Activated CD8-positive, alpha-beta memory T cell treated with anti-CD3 and anti-CD28 coated beads, Interleukin-2, amount 10 ng/mL, durations not matched to agents 7 days and 5 days (primary cell): ENCODE results near the gene VASH2. TPM values are rescaled to one million over a fixed set of nuclear protein-coding genes. Genes with fewer than 3 reads are reported as not detected.

Source experiments
- ATAC-seq: fragments of 150-1000 bp; cut with Tn5 transposase; one replicate; pipeline ENCODE4 v1.10.0; 2021; ENCODE audit warnings: moderate library complexity
- CTCF ChIA-PET: fragments of 350-600 bp; sonication (Branson Sonifier 250); formaldehyde crosslinking; loops from one replicate; lab custom pipeline; 2021; ENCODE audit warnings: antibody characterized with exemption; lab: Charles Lee
- DNase-seq: peaks from one replicate; pipeline ENCODE4 v3.0.0-alpha.2; 2020
- H3K27ac Mint-ChIP-seq: one replicate; pipeline ENCODE4 v1.8.0; 2021; ENCODE audit warnings: mild to moderate bottlenecking, mixed read lengths
- H3K27me3 Mint-ChIP-seq: one replicate; pipeline ENCODE4 v1.8.0; 2021; ENCODE audit warnings: mixed read lengths
- H3K36me3 Mint-ChIP-seq: one replicate; pipeline ENCODE4 v1.8.0; 2021; ENCODE audit warnings: mild to moderate bottlenecking, mixed read lengths
- H3K4me1 Mint-ChIP-seq: one replicate; pipeline ENCODE4 v1.8.0; 2021; ENCODE audit warnings: mixed read lengths
- H3K4me3 Mint-ChIP-seq: one replicate; pipeline ENCODE4 v1.8.0; 2021; ENCODE audit warnings: mild to moderate bottlenecking, moderate library complexity, mixed read lengths
- H3K9me3 Mint-ChIP-seq: one replicate; pipeline ENCODE4 v1.8.0; 2022; ENCODE audit warnings: low read depth, mixed read lengths
- total RNA-seq, 2 experiments: library from RNA; stranded (reverse); gene quantifications; one replicate each; pipeline ENCODE4 v1.2.3, GENCODE V29; 2021

Gene VASH2
- total RNA-seq, 2 experiments from 2014 or later: 0.73 to 0.79 TPM

DNA sequence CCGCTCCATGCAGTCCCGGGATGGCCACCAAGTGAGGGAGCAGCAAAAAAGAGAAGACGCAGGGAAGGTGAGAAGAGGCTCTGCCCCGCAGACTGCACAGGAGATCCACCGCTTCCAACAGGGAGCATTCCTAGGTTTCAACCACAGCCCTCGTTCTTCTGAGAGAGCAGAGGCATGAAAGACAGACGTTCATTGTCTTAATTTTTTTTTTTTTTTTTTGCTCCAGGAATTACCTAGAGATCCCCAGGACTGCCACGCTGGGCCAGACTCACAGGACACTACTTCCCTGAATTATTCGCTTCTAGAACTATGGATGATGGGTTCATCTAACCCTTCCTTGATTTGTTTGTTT, 33.2 kb upstream of the VASH2 start:
- Mint-ChIP-seq H3K4me3 (no peak overlapping the region), H3K9me3 (no peaks in the 10 kb centered on the region), H3K27me3 (peaks cover 26% of the 10 kb centered on the region), H3K4me1 (peaks cover 7% of the 10 kb centered on the region), H3K27ac (no peak overlapping the region), H3K36me3 (no peaks in the 10 kb centered on the region)
- DNase-seq (no peak), ATAC-seq (no peak)
- CTCF ChIA-PET: interaction anchor here (0.7 kb wide), 1 partner anchor 1573 kb away, joined by 3 read pairs; no protein-coding TSS in a partner anchor

DNA sequence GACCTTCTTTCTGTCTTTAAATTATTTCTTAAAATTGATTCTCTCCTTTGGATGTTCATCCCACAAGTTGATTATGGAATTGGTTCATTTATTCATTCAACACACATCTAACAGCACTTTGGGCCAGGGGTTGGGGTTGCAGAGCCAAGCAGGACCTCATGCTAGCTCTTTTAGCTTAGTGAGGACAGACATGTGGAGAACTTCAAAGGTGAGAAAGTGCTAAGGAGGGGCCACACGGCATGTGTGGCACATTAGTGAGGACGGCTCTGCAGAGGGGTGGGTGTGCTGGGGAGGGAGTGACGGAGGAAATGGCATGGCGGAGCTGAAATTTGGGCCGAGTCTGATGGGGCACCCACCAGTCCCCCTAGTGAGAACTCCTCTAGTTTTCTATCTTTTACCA, 32.5 kb upstream of the VASH2 start:
- Mint-ChIP-seq H3K9me3 (no peaks in the 10 kb centered on the region), H3K27me3 (peaks cover 29% of the 10 kb centered on the region), H3K4me3 (no peak overlapping the region), H3K36me3 (no peaks in the 10 kb centered on the region), H3K4me1 (peaks cover 7% of the 10 kb centered on the region), H3K27ac (no peak overlapping the region)
- CTCF ChIA-PET: interaction anchor here (0.7 kb wide), 1 partner anchor 1572 kb away, joined by 3 read pairs; no protein-coding TSS in a partner anchor
- no peak for ATAC-seq
- DNase-seq: no peak

DNA sequence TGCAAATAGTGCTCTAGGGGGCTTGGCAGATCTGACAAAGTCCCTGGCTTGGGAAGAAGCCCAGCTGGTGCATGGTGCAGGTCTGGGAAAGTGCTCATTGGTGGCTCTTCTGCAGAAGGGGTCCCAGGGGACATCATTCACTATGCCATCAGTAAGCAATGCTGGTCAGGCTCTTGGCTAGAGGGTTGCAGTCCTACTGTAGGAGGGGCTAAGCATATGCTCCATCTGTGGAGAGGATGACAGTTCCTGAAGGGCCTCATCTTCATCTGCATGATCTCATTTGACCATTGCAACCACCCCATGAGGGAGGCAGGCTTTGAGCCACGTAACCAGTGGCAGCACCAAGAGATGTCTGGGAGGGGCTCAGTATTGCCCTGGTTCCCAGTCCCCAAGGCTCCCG, 31.5 kb upstream of the VASH2 start:
- no peak for ATAC-seq
- no peaks in the 10 kb centered on the region for H3K9me3 Mint-ChIP-seq
- no peak for DNase-seq
- H3K4me3 Mint-ChIP-seq: no peak overlapping the region
- CTCF ChIA-PET: interaction anchor here (0.6 kb wide), 1 partner anchor 370 kb away, joined by 4 read pairs; no protein-coding TSS in a partner anchor
- peaks cover 7% of the 10 kb centered on the region for H3K4me1 Mint-ChIP-seq
- no peak overlapping the region for H3K27ac Mint-ChIP-seq
- no peaks in the 10 kb centered on the region for H3K36me3 Mint-ChIP-seq
- H3K27me3 Mint-ChIP-seq: peaks cover 29% of the 10 kb centered on the region

DNA sequence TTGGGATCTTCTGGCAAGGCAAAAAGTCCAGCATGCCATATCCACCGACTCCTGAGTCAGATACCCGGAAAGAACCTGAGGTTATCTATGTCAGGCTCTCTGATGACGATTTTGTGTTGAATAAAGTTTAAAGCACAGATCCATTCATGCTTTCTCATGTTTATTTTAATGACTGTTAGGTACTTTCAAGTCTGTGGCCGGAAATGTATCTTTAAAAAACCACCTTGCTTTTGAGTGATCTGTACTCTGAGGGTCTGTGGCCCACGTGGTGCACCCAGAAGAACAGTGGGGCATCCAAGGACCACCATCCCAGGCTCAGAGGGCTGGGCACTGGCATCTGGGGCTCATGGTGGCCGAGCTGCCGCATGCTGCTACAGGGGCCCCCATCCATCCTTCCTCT, 30.1 kb upstream of the VASH2 start:
- H3K27me3 Mint-ChIP-seq: peaks cover 25% of the 10 kb centered on the region
- H3K4me1 Mint-ChIP-seq: peaks cover 7% of the 10 kb centered on the region
- no peaks in the 10 kb centered on the region for H3K9me3 Mint-ChIP-seq
- DNase-seq: no peak
- no peak for ATAC-seq
- no peaks in the 10 kb centered on the region for H3K36me3 Mint-ChIP-seq
- no peak overlapping the region for H3K27ac Mint-ChIP-seq
- CTCF ChIA-PET: interaction anchor here (1.0 to 1.2 kb wide), 3 partner anchors 19 to 76 kb away, joined by 3 to 5 read pairs (median 3); no protein-coding TSS in a partner anchor
- no peak overlapping the region for H3K4me3 Mint-ChIP-seq

DNA sequence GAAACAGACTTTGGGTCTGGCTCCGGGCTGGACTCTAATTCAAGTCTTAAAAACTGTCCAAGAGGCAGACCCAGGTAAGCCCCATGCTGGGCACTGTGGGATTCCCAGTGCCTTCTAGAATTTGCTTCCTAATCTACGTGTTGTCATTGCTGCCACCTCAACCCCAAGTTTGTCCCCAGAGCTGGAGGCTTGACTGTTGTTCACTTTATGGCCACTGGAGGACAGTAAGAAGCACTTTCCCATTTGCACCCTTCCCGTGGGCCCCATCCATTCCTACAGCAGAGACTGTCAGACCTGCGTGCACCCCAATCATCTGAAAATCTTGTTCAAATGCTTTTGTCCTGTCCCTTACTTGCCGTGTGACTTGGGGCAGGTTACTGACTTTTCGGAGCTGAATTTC, 29.4 kb upstream of the VASH2 start:
- Mint-ChIP-seq H3K36me3 (no peaks in the 10 kb centered on the region), H3K27me3 (peaks cover 25% of the 10 kb centered on the region), H3K9me3 (no peaks in the 10 kb centered on the region), H3K27ac (no peak overlapping the region), H3K4me1 (peaks cover 12% of the 10 kb centered on the region), H3K4me3 (no peak overlapping the region)
- CTCF ChIA-PET: interaction anchor here (1.0 to 1.4 kb wide), 4 partner anchors 10 to 75 kb away, joined by 3 to 5 read pairs (median 3); no protein-coding TSS in a partner anchor
- no peak for ATAC-seq
- no peak for DNase-seq

DNA sequence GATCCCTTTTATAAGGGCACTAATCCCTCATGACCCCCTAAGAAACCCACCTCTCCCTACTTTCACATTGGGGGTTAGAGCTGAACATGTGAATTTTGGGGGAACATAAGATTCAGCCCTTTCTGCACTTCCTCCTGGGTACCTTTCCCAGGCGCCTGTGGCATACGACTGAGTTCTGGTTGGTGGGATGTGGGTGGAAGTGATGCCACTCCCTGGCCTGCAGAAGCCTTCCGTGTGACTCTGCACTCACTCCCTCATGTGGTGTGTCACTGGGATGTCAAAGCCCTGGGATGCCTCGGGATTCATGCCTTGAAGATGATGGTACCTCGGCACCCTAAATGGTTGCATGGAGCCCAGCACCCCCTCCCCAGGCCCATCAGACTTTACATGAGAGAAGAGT, 28.3 kb upstream of the VASH2 start:
- Mint-ChIP-seq H3K27ac (no peak overlapping the region), H3K4me1 (peaks cover 12% of the 10 kb centered on the region), H3K36me3 (no peaks in the 10 kb centered on the region), H3K9me3 (no peaks in the 10 kb centered on the region), H3K4me3 (no peak overlapping the region), H3K27me3 (peaks cover 15% of the 10 kb centered on the region)
- CTCF ChIA-PET: interaction anchor here (1.4 kb wide), 1 partner anchor 9 kb away, joined by 3 read pairs; no protein-coding TSS in a partner anchor
- no peak for ATAC-seq
- DNase-seq: no peak

DNA sequence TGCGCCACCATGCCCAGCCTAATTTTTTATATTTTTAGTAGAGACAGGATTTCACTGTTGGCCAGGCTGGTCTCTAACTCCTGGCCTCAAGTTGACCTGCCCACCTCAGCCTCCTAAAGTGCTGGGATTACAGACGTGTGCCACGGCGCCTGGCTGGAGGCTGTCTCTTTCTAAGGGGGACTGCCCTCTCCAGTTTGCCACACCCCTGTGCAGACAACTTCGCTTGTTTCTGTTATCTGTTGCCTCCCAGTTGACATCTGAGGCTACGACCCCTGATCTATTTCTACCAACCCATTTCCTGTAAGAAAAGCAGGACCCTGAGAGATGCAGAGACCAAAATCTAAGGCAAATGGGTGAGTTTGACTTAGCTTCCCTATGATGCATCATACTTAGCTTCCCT, 24.0 kb upstream of the VASH2 start:
- no peak for ATAC-seq
- no peak for DNase-seq
- peaks cover 13% of the 10 kb centered on the region for H3K4me1 Mint-ChIP-seq
- H3K4me3 Mint-ChIP-seq: no peak overlapping the region
- H3K9me3 Mint-ChIP-seq: no peaks in the 10 kb centered on the region
- H3K36me3 Mint-ChIP-seq: no peaks in the 10 kb centered on the region
- peaks cover 7% of the 10 kb centered on the region for H3K27me3 Mint-ChIP-seq
- CTCF ChIA-PET: no interaction called here
- no peak overlapping the region for H3K27ac Mint-ChIP-seq

DNA sequence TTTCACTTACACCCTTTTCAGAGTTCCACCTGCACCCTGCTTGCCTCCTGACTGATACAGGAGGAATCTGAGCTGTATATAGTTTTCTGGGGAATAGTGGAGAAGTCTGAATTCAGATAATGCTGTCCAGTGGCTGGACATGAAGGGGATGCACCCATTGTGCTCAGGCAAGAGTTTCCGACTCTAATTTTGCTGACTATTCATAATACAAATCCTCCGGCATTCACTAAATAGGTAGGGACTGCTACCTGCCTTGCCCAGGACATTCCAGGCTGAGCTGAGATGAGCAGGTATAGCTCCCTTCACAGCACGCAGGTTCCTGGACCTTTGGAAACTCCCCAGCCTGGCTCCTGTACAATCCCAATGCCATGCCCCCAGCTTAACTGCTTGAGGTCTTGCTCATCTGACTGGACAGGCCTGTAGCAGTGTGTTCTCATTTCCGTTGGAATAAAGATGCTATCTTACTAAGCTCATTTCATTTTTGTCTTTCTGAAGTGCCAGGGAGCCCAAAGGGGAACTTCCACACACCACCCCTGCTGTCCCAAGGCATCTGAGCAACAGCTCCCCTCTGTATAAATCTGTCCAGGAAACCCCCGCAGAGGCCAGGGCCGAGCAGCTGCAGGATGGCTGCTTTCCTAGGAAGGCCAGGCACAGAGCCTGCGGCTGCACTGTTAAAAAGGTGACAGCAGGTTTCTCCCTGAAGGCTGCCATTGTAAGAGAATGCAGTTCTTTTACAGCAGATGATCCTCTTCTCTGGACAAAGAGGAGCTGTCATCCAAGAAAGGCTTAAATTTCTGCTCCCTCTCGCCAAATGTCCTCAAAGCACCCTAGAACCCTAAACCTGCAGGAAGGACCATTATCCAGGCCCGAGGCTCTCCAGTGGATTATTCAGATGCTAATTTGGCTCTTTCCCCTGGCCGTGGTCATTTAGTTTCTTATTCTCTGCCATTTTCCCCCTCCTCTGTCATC, 21.7 kb upstream of the VASH2 start:
- no peaks in the 10 kb centered on the region for H3K9me3 Mint-ChIP-seq
- no peak for DNase-seq
- H3K36me3 Mint-ChIP-seq: no peaks in the 10 kb centered on the region
- peaks cover 4% of the 10 kb centered on the region for H3K27me3 Mint-ChIP-seq
- no peak overlapping the region for H3K27ac Mint-ChIP-seq
- no peak overlapping the region for H3K4me3 Mint-ChIP-seq
- CTCF ChIA-PET: no interaction called here
- ATAC-seq: no peak
- H3K4me1 Mint-ChIP-seq: peaks cover 13% of the 10 kb centered on the region

DNA sequence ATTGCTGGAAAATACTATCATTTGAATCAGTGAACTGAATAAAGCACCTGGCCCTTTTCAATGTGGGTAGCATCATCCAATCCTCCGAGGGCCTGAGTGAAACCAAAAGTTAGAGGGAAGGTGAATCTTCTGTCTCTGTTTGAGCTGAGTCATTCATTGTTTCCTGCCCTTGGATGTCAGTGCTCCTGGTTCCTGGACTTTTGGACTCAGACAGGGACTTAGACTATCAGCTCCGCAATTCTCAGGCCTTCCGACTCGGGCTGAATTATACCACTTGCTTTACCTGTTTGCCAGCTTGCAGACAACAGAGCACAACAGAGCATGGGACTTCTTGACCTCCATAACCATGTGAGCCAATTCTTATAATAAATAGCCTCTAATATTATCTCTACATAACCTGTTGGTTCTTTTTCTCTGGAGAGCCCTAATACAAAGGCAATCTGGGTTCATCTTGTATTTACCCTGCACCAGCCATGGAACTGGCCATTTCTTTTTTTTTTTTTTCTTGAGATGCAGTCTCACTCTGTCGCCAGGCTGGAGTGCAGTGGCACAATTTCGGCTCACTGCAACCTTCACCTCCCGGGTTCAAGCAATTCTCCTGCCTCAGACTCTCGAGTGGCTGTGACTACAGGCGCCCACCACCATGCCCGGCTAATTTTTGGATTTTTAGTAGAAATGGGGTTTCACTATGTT, 19.2 kb upstream of the VASH2 start:
- H3K4me1 Mint-ChIP-seq: peaks cover 8% of the 10 kb centered on the region
- ATAC-seq (no peak), DNase-seq (no peak)
- no peaks in the 10 kb centered on the region for H3K36me3 Mint-ChIP-seq
- no peak overlapping the region for H3K4me3 Mint-ChIP-seq
- H3K9me3 Mint-ChIP-seq: no peaks in the 10 kb centered on the region
- CTCF ChIA-PET: interaction anchor here (0.6 to 0.8 kb wide), 2 partner anchors 10 to 56 kb away, joined by 3 read pairs; no protein-coding TSS in a partner anchor
- H3K27ac Mint-ChIP-seq: no peak overlapping the region
- peaks cover 3% of the 10 kb centered on the region for H3K27me3 Mint-ChIP-seq

DNA sequence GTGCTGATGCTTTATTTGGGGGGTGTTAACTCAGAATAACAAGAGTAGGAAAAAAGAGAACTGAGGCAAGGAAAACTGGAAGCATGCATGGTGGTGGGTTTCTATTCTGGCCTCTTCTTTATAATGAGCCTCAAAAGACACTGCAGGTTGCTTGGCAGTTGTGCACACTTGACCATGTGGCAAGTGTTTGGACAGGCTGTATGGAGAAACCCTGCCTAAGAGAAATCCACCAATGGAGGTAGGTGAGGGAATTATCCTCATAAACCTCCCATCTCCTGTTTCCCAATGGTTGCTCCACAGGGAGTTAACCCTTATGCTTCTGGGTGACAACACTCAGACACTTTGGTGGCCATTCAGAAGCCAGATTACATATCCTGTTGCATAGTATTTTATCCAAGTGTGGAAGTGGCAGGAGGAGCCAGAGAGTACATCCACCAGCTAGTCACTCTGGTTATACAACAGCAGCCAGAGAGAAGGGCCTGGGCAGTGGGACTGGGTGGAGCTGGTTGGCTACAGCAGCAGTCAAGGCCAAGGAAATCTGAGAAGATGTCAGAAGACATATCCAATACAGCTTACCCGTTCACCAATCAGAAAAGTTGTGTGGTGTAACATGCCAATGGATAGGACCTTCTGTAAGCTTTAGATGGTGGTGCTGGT, 16.4 kb upstream of the VASH2 start:
- no peak for DNase-seq
- H3K4me1 Mint-ChIP-seq: peaks cover 10% of the 10 kb centered on the region
- CTCF ChIA-PET: interaction anchor here (0.9 to 1.1 kb wide), 2 partner anchors 14 to 269 kb away, joined by 3 read pairs; no protein-coding TSS in a partner anchor
- no peak overlapping the region for H3K27ac Mint-ChIP-seq
- no peak for ATAC-seq
- peaks cover 3% of the 10 kb centered on the region for H3K27me3 Mint-ChIP-seq
- H3K4me3 Mint-ChIP-seq: no peak overlapping the region
- H3K9me3 Mint-ChIP-seq: no peaks in the 10 kb centered on the region
- no peaks in the 10 kb centered on the region for H3K36me3 Mint-ChIP-seq

DNA sequence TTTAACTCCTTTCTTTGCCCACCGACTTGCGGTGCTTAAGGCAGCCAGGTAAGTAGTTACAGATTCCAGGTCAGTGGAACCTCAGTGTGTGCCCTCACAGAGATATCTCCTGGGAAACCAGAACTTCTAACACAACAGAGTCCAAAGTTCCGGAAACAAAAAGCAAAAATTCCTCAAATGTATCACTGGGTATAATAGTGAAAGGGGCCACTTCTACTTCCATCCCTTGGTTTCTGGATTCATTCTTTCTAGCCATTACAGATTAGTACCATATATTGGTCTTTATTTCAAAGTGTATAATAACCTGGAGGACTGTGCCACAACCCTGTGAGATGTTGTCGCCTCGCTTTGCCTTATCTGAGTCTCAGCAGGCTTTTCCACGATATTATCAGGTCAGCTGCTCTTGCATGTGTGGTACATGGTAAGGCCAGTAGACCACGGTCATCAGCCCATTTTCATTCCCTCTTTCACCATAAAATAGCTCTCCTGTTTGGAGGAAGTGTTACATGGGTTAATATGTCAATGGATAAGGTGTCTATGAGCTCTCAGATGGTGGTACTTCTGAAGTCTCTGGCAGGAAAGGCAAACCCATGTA, 14.9 kb upstream of the VASH2 start:
- no peak for DNase-seq
- peaks cover 9% of the 10 kb centered on the region for H3K27me3 Mint-ChIP-seq
- no peak for ATAC-seq
- CTCF ChIA-PET: no interaction called here
- peaks cover 10% of the 10 kb centered on the region for H3K4me1 Mint-ChIP-seq
- no peak overlapping the region for H3K27ac Mint-ChIP-seq
- no peaks in the 10 kb centered on the region for H3K36me3 Mint-ChIP-seq
- H3K4me3 Mint-ChIP-seq: no peak overlapping the region
- H3K9me3 Mint-ChIP-seq: no peaks in the 10 kb centered on the region

DNA sequence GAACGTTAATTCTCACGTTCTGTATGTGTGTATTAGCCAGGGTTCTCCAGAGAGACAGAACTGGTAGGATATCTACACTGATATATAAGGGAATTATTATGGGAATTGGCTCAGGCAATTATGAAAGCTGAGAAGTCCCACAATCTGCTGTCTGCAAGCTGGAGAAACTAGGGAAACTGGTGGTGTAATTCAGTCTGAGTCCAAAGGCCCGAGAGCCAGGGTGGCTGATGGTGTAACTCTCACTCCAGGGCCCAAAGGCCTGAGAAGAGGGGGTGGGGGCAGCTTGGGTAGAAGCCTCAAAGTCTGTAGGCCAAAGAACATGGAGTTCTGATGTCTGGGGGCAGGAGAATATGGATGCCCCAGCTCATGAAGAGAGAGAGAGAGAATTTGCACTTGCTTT, 13.3 kb upstream of the VASH2 start:
- CTCF ChIA-PET: no interaction called here
- H3K9me3 Mint-ChIP-seq: no peaks in the 10 kb centered on the region
- H3K36me3 Mint-ChIP-seq: no peaks in the 10 kb centered on the region
- no peak for ATAC-seq
- no peak overlapping the region for H3K27ac Mint-ChIP-seq
- H3K27me3 Mint-ChIP-seq: peaks cover 16% of the 10 kb centered on the region
- H3K4me1 Mint-ChIP-seq: peaks cover 2% of the 10 kb centered on the region
- H3K4me3 Mint-ChIP-seq: no peak overlapping the region
- no peak for DNase-seq

DNA sequence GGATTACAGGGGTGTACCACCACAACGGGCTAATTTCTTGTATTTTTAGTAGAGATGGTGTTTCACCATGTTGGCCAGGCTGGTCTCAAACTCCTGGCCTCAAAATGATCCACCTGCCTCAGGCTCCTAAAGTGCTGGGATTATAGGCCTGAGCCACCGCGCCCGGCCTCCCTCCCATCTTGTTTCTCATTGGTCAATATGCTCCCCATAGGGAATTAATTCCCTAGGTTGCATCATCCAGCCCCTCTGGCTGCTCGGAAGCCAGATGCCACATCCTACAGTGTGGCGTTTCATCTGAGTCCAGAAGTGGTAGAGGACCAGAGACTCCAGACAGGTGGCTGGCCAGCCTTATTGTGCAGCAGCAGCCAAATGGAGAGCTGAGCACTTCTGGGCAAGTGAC, 11.5 kb upstream of the VASH2 start:
- Mint-ChIP-seq H3K27me3 (peaks cover 16% of the 10 kb centered on the region), H3K9me3 (no peaks in the 10 kb centered on the region), H3K27ac (no peak overlapping the region), H3K36me3 (no peaks in the 10 kb centered on the region), H3K4me3 (no peak overlapping the region), H3K4me1 (peaks cover 2% of the 10 kb centered on the region)
- no peak for ATAC-seq
- no peak for DNase-seq
- CTCF ChIA-PET: interaction anchor here (0.9 kb wide), 1 partner anchor 18 kb away, joined by 3 read pairs; no protein-coding TSS in a partner anchor
